ENCODE measurements around the gene CLCN7. TPM values are rescaled to one million over a fixed set of nuclear protein-coding genes. Genes with fewer than 3 reads are reported as not detected.

The CLCN7 gene
- polyA plus RNA-seq, 1 of the 3 experiments (the other 2 are of a cell fraction) = 44.3 TPM

DNA sequence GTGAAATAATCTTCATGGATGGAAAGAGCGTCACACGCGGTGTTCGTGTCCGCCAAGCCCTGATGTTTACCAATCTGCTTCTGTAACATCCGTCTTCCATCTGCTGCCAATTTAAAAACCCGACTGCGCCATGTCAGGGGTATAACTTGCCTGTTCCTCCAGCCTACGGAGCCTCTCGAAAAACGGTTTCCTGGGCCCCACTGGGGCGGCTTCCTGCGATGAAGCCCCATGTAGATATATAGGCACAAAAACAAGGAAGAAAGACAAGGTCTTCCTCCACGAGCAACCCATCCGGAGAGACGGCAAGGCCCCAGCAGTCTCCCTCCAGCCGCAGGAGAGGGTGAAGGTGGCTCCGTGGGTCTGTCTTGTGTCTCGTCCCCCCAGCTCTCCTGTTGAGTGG is 13.8 kb upstream of the CLCN7 start, which contains the start of gene PTX4:
Gene PTX4, minus strand, starts transcription at position 326 of the 400 bp plus-strand sequence. Its CDS starts 35 bp downstream, at position 291.
- H2AFZ ChIP-seq (ENCODE audit: low read depth) = no peak within 1 kb of the TSS
- CTCF ChIA-PET = interaction anchor here (1.0 kb wide), 1 partner anchor 236 kb away, joined by 3 read pairs; no protein-coding TSS in a partner anchor
- DNase-seq = no peak
- H4K20me1 ChIP-seq (ENCODE audit: insufficient read depth) = no peaks in the 10 kb centered on the region
- no peaks in the 10 kb centered on the region for H3K9me3 ChIP-seq
- peaks cover 0 to 9% of the 10 kb centered on the region in 2 experiments; a peak in 1 of 4 replicates for H3K4me1 ChIP-seq (ENCODE audit: control insufficient read depth in 1 of 2, insufficient read depth in 2 of 2, low read depth in 1 of 2, low read length in 1 of 2)
- TF ChIP-seq MXI1 (IDR thresholded peaks at IDR 0.05; ENCODE audit: low read depth, low read length) (no peak), NRF1 (IDR thresholded peaks at IDR 0.05; ENCODE audit: low read depth, low read length) (no peak), RCOR1 (IDR thresholded peaks at IDR 0.05; ENCODE audit: low read length) (no peak), TAF1 (IDR thresholded peaks at IDR 0.05; ENCODE audit: borderline replicate concordance, low read depth, low read length) (no peak), RFX5 (IDR thresholded peaks at IDR 0.05; ENCODE audit: low read length) (no peak), FOXM1 (IDR thresholded peaks at IDR 0.05; ENCODE audit: low read depth) (no peak), TCF12 (IDR thresholded peaks at IDR 0.05) (no peak), USF1 (IDR thresholded peaks at IDR 0.05; ENCODE audit: borderline replicate concordance, low read depth) (no peak), YY1 (IDR thresholded peaks at IDR 0.05; ENCODE audit: low read depth) (no peak), FOSL2 (IDR thresholded peaks at IDR 0.05; ENCODE audit: borderline replicate concordance, low read depth) (no peak), RAD21 (IDR thresholded peaks at IDR 0.05; ENCODE audit: low read length) (no peak), ZBTB33 (IDR thresholded peaks at IDR 0.05; ENCODE audit: borderline replicate concordance, low read depth) (no peak), FOXJ3 (CRISPR knock-in tag; IDR thresholded peaks at IDR 0.05) (no peak), NFIC (IDR thresholded peaks at IDR 0.05; ENCODE audit: borderline replicate concordance) (no peak), RXRA (IDR thresholded peaks at IDR 0.05; ENCODE audit: borderline replicate concordance, low read depth) (no peak), GATA2 (CRISPR knock-in tag; IDR thresholded peaks at IDR 0.05) (no peak), CHD2 (IDR thresholded peaks at IDR 0.05; ENCODE audit: low read length, partially characterized antibody) (no peak), ELF1 (IDR thresholded peaks at IDR 0.05) (no peak)
- TF ChIP-seq, protein P1, sequence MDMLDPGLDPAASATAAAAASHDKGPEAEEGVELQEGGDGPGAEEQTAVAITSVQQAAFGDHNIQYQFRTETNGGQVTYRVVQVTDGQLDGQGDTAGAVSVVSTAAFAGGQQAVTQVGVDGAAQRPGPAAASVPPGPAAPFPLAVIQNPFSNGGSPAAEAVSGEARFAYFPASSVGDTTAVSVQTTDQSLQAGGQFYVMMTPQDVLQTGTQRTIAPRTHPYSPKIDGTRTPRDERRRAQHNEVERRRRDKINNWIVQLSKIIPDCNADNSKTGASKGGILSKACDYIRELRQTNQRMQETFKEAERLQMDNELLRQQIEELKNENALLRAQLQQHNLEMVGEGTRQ (IDR thresholded peaks at IDR 0.05; ENCODE audit: borderline replicate concordance, low read depth, low read length) = no peak
- TF ChIP-seq, protein P2, sequence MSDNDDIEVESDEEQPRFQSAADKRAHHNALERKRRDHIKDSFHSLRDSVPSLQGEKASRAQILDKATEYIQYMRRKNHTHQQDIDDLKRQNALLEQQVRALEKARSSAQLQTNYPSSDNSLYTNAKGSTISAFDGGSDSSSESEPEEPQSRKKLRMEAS (IDR thresholded peaks at IDR 0.05; ENCODE audit: low read depth) = no peak
- no peak within 1 kb of the TSS for H3K4me2 ChIP-seq
- H3K27ac ChIP-seq (ENCODE audit: low read depth in 2 of 2, low read length in 1 of 2) = no peak within 1 kb of the TSS
- H3K4me3 ChIP-seq (ENCODE audit: low read depth in 2 of 2, low read length in 1 of 2) = no peak within 1 kb of the TSS
- H3K27me3 ChIP-seq (ENCODE audit: insufficient read depth) = no peaks in the 10 kb centered on the region
- H3K36me3 ChIP-seq (replicated peaks in 1 of 2; ENCODE audit: control insufficient read depth in 1 of 2, insufficient read depth in 2 of 2, low read length in 1 of 2) = no peaks in the 10 kb centered on the region
- no peaks in the 10 kb centered on the region for H3K9me2 ChIP-seq
- no peaks in the 10 kb centered on the region for H3F3A ChIP-seq (replicated peaks; ENCODE audit: insufficient read depth)
- peaks cover 4% of the 10 kb centered on the region; the same call in 1 of the 2 replicates for H3K79me2 ChIP-seq (ENCODE audit: insufficient read depth)
- H3K9ac ChIP-seq = no peak within 1 kb of the TSS
- WGBS (ENCODE audit: low lambda C conversion rate) = 80% methylated on average over 19 of the region's 19 CpGs
- POLR2A ChIA-PET = no interaction called here

Data from SK-N-SH (cell line).